Ishikawa (cell line): ENCODE measurements around the gene FSD1L.

Source experiments
- CEBPB ChIP-seq: IDR thresholded peaks from 2 replicates; pipeline ENCODE4 v1.6.1; 2012
- CREB1 ChIP-seq: IDR thresholded peaks from 2 replicates; pipeline ENCODE4 v1.6.1; 2012; ENCODE audit warnings: low read depth
- EGR1 ChIP-seq: IDR thresholded peaks from 2 replicates; pipeline ENCODE4 v1.6.1; 2012
- EP300 ChIP-seq: IDR thresholded peaks from 2 replicates; pipeline ENCODE4 v1.6.1; 2012; ENCODE audit warnings: borderline replicate concordance
- FOXM1 ChIP-seq: IDR thresholded peaks from 2 replicates; pipeline ENCODE4 v1.6.1; 2012; ENCODE audit warnings: low read depth, borderline replicate concordance
- NFIC ChIP-seq: IDR thresholded peaks from 2 replicates; pipeline ENCODE4 v1.6.1; 2012
- RAD21 ChIP-seq: IDR thresholded peaks from 2 replicates; pipeline ENCODE4 v1.6.1; 2012; ENCODE audit warnings: low read depth
- TAF1 ChIP-seq: IDR thresholded peaks from 2 replicates; pipeline ENCODE4 v1.6.1; 2012; ENCODE audit warnings: low read depth, mild to moderate bottlenecking
- TCF12 ChIP-seq: IDR thresholded peaks from 2 replicates; pipeline ENCODE4 v1.6.1; 2012; ENCODE audit warnings: low read depth
- TEAD4 ChIP-seq: IDR thresholded peaks from 2 replicates; pipeline ENCODE4 v1.6.1; 2012
- YY1 ChIP-seq: IDR thresholded peaks from 2 replicates; pipeline ENCODE4 v1.6.1; 2012; ENCODE audit warnings: low read depth
- ZBTB7A ChIP-seq: IDR thresholded peaks from 2 replicates; pipeline ENCODE4 v1.6.1; 2012; ENCODE audit warnings: low read depth
- TF ChIP-seq, protein P1 (sequence below): IDR thresholded peaks from 2 replicates; pipeline ENCODE4 v1.6.1; 2012
- TF ChIP-seq, protein P2 (sequence below): IDR thresholded peaks from 2 replicates; pipeline ENCODE4 v1.6.1; 2012; ENCODE audit warnings: low read depth, mild to moderate bottlenecking
- TF ChIP-seq, protein P3 (sequence below): IDR thresholded peaks from 2 replicates; pipeline ENCODE4 v1.6.1; 2012

FSD1L gene

DNA sequence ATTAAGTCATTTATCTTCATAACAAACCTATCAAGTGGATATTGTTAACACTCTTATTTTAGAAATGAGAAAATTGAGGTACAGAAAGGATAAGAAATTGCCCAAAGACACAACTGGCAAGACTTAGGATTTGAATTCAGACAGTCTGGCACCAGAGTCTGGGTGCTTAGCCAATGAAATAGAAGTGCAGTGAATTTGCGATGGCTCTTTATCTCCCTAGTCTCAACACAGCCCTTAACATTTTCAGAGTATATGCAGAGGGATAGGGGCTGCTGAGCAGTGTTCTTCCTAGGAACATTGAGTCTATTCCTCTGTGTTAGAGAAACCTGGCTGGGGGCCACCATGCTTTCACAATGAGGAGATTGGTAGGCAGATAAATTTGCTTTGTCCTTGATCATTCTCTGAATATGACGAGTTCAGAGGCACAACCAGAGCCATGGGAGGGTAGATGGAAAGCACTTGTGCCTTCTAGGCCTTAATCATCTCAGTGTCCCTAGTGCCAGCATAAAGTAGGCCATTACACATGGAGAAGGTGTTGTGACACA lies 6.1 kb upstream of the FSD1L start:
- TF ChIP-seq TCF12 (no peak), CEBPB (no peak), YY1 (no peak), EP300 (no peak), NFIC (no peak), FOXM1 (no peak), TAF1 (no peak), CREB1 (no peak)

DNA sequence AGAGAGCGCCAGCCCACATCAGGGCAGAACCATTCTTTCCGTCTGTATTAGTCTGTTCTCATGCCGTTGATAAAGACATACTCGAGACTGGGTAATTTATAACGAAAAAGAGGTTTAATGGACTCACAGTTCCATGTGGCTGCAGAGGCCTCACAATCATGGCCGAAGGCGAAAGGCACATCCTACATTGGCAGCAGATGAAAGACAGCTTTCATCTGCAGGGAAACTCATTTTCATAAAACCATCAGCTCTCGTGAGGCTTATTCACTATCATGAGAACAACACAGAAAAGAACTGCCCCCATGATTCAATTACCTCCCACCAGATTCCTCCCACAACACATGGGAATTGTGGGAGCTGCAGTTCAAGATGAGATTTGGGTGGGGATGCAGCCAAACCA lies 4.7 kb upstream of the FSD1L start:
- TF ChIP-seq YY1 = no peak
- no peak for TF ChIP-seq EGR1
- TF ChIP-seq NFIC = no peak
- TF ChIP-seq TCF12 = no peak
- no peak for TF ChIP-seq TEAD4
- TF ChIP-seq FOXM1 = no peak
- no peak for TF ChIP-seq CREB1
- TF ChIP-seq, protein P1, sequence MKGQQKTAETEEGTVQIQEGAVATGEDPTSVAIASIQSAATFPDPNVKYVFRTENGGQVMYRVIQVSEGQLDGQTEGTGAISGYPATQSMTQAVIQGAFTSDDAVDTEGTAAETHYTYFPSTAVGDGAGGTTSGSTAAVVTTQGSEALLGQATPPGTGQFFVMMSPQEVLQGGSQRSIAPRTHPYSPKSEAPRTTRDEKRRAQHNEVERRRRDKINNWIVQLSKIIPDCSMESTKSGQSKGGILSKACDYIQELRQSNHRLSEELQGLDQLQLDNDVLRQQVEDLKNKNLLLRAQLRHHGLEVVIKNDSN = no peak
- no peak for TF ChIP-seq CEBPB

DNA sequence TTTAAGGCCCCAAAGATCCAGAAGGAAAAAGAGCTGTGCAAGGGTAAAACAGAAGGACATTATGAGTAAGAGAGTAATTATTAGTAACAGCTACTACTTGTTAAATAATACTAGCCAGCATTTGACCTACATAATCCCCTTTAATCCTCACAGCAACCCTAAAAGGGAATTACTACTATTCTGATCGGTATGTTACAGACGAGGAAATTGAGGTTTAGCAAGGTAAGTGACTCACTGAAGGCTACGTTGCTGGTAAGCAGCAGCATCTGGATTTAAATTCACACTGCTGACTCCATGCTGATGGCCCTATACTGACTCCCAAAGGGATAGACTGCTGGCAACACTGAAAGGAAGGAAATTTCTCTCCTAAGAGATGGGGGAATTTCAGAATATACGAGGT lies 3.7 kb upstream of the FSD1L start:
- TF ChIP-seq EP300 (no peak), CREB1 (no peak), TEAD4 (no peak), CEBPB (no peak), ZBTB7A (no peak), NFIC (no peak), TCF12 (no peak), RAD21 (no peak), YY1 (no peak), TAF1 (no peak), FOXM1 (no peak), EGR1 (no peak)
- TF ChIP-seq, protein P2, sequence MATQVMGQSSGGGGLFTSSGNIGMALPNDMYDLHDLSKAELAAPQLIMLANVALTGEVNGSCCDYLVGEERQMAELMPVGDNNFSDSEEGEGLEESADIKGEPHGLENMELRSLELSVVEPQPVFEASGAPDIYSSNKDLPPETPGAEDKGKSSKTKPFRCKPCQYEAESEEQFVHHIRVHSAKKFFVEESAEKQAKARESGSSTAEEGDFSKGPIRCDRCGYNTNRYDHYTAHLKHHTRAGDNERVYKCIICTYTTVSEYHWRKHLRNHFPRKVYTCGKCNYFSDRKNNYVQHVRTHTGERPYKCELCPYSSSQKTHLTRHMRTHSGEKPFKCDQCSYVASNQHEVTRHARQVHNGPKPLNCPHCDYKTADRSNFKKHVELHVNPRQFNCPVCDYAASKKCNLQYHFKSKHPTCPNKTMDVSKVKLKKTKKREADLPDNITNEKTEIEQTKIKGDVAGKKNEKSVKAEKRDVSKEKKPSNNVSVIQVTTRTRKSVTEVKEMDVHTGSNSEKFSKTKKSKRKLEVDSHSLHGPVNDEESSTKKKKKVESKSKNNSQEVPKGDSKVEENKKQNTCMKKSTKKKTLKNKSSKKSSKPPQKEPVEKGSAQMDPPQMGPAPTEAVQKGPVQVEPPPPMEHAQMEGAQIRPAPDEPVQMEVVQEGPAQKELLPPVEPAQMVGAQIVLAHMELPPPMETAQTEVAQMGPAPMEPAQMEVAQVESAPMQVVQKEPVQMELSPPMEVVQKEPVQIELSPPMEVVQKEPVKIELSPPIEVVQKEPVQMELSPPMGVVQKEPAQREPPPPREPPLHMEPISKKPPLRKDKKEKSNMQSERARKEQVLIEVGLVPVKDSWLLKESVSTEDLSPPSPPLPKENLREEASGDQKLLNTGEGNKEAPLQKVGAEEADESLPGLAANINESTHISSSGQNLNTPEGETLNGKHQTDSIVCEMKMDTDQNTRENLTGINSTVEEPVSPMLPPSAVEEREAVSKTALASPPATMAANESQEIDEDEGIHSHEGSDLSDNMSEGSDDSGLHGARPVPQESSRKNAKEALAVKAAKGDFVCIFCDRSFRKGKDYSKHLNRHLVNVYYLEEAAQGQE = no peak
- TF ChIP-seq, protein P1 = no peak
- TF ChIP-seq, protein P3, sequence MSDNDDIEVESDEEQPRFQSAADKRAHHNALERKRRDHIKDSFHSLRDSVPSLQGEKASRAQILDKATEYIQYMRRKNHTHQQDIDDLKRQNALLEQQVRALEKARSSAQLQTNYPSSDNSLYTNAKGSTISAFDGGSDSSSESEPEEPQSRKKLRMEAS = no peak

DNA sequence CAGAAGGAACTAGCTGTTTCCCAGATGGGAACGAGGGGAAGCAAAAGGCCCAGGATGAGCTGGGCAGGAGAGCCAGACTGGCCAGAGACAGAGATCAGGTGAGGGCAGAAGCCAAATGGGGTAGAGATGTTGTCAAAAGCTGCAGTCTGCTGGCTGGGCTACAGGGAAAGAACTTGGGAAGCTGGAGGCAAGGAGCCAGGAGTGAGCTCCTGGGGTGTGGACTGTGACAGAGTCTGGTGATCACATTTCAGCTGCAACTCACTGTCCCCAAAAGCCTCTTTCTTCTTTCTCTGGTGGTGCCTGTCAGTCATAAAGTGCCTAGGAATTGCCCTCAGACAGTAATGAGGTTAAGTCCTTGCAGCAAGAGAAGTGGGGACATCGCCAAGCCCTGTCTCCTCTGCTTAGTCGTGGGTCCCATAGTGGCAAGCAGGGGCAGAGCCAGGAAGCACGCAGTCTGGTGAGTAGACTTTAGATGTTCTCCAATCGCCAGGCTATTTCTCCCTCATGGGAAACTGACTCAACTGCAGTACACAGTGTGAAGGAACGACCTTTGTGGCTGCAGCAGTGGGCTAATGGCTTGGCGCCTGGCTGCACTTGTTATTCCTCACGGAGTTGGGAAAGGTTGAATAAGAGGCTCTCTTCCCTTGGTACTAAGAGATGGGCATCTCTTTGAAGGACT lies 2.5 kb upstream of the FSD1L start:
- TF ChIP-seq FOXM1 = no peak
- no peak for TF ChIP-seq TCF12
- no peak for TF ChIP-seq EGR1
- TF ChIP-seq TAF1 = no peak
- no peak for TF ChIP-seq ZBTB7A
- no peak for TF ChIP-seq RAD21

DNA sequence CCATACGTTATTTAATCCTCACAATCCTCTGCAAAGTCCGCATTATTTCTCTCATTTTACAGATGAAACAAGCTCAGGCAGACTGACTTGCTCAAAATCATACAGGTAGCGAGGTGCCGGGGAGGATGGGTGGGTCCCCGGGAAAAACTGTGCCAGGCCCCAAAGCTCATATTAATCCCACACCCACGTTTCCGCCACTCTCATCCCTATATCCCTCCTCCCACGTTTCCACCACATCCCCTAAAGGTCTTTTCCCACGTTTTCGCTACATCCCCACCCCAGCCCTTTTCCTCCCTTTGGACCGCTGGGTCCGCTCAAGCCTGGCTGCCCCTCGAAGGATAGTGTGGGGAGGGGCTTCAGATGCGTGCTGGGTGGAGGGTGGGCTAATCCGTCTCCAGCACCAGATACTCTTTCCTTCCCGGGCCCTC lies 434 bp upstream of the FSD1L start:
- peak; percentile 55; the same call in 1 of the 2 replicates for TF ChIP-seq ZBTB7A
- TF ChIP-seq, protein P1 = no peak

DNA sequence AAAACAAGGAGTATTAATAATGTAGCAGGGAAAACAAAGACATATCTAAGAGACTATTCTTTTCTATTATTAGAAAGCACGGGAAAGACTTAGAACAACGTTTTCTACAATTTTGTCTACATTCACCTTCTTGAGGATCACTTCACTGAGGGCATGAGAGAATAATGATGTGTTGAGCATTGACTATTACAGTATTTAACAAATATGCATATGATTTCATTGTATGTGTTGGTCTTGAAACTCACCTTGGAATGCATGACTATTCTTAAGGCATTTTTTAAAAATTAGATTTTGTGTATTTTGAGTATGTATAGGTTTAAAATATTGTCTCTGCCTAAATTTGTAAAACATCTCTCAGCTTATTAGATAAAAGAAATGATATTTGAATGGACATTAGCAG lies 1.2 kb downstream of the FSD1L start:
- TF ChIP-seq CREB1 (no peak), YY1 (no peak), TAF1 (no peak), TEAD4 (no peak), RAD21 (no peak), TCF12 (no peak), EP300 (no peak), ZBTB7A (no peak), FOXM1 (no peak), EGR1 (no peak), CEBPB (no peak)
- TF ChIP-seq, protein P1 = no peak
- TF ChIP-seq, protein P2 = no peak
- TF ChIP-seq, protein P3 = no peak
